ENCODE data around the gene CES3.

The CES3 gene

GRCh38 chr16:66935314-66936011, 25.6 kb upstream of the CES3 start, which contains the start of gene CES2:
Gene CES2, plus strand, starts transcription at chr16:66935516. Its CDS starts 120 bp downstream, at chr16:66935636.
- Histone ChIP-seq H3K27me3 (replicated peaks; ENCODE audit: insufficient read depth, low read length) (no peaks in the 10 kb centered on the region), H3F3A (ENCODE audit: insufficient read depth, low read length) (no peaks in the 10 kb centered on the region), H3K4me1 (ENCODE audit: low read length) (0 out of 2 replicates have a peak, but pooled peaks cover 4% of the 10 kb centered on the region), H2AFZ (ENCODE audit: low read length) (peak within 1 kb of the TSS; percentile 68), H3K4me2 (ENCODE audit: low read depth, low read length) (peak within 1 kb of the TSS; percentile 86), H3K9me2 (replicated peaks; ENCODE audit: insufficient read depth, low read length) (no peaks in the 10 kb centered on the region), H3K4me3 (ENCODE audit: low read length) (peak within 1 kb of the TSS; percentile 93), H3K9ac (ENCODE audit: low read length) (peak within 1 kb of the TSS; percentile 91), H3K79me2 (ENCODE audit: low read length) (peaks cover 41% of the 10 kb centered on the region), H3K27ac (ENCODE audit: low read length) (peak within 1 kb of the TSS; percentile 53; the same call in 1 of the 2 replicates), H3K36me3 (replicated peaks; ENCODE audit: insufficient read depth, low read length) (no peaks in the 10 kb centered on the region), H3K9me3 (replicated peaks; ENCODE audit: insufficient read depth, low read length) (no peaks in the 10 kb centered on the region), H4K20me1 (ENCODE audit: insufficient read depth, low read length) (no peaks in the 10 kb centered on the region)
- TF ChIP-seq EZH2 (optimal IDR thresholded peaks at IDR 0.05; ENCODE audit: low read depth, low read length) (no peak), EZH2phosphoT487 (IDR thresholded peaks at IDR 0.05; ENCODE audit: low read length) (no peak)
- TF ChIP-seq, protein P1, sequence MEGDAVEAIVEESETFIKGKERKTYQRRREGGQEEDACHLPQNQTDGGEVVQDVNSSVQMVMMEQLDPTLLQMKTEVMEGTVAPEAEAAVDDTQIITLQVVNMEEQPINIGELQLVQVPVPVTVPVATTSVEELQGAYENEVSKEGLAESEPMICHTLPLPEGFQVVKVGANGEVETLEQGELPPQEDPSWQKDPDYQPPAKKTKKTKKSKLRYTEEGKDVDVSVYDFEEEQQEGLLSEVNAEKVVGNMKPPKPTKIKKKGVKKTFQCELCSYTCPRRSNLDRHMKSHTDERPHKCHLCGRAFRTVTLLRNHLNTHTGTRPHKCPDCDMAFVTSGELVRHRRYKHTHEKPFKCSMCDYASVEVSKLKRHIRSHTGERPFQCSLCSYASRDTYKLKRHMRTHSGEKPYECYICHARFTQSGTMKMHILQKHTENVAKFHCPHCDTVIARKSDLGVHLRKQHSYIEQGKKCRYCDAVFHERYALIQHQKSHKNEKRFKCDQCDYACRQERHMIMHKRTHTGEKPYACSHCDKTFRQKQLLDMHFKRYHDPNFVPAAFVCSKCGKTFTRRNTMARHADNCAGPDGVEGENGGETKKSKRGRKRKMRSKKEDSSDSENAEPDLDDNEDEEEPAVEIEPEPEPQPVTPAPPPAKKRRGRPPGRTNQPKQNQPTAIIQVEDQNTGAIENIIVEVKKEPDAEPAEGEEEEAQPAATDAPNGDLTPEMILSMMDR (IDR thresholded peaks at IDR 0.05; ENCODE audit: low read length) = no peak
- DNase-seq = no peak

GRCh38 chr16:66936462-66936861, 24.6 kb upstream of the CES3 start:
- no peak overlapping the region for H3K9ac ChIP-seq (ENCODE audit: low read length)
- H3K9me2 ChIP-seq (replicated peaks; ENCODE audit: insufficient read depth, low read length) = no peaks in the 10 kb centered on the region
- no peaks in the 10 kb centered on the region for H3K27me3 ChIP-seq (replicated peaks; ENCODE audit: insufficient read depth, low read length)
- no peak overlapping the region for H2AFZ ChIP-seq (ENCODE audit: low read length)
- no peaks in the 10 kb centered on the region for H3K36me3 ChIP-seq (replicated peaks; ENCODE audit: insufficient read depth, low read length)
- H3K9me3 ChIP-seq (replicated peaks; ENCODE audit: insufficient read depth, low read length) = no peaks in the 10 kb centered on the region
- H3F3A ChIP-seq (ENCODE audit: insufficient read depth, low read length) = no peaks in the 10 kb centered on the region
- DNase-seq = no peak
- no peaks in the 10 kb centered on the region for H4K20me1 ChIP-seq (ENCODE audit: insufficient read depth, low read length)
- H3K4me1 ChIP-seq (ENCODE audit: low read length) = 0 out of 2 replicates have a peak, but pooled peaks cover 4% of the 10 kb centered on the region
- no peak overlapping the region for H3K27ac ChIP-seq (ENCODE audit: low read length)
- TF ChIP-seq EZH2 (optimal IDR thresholded peaks at IDR 0.05; ENCODE audit: low read depth, low read length) (no peak), EZH2phosphoT487 (IDR thresholded peaks at IDR 0.05; ENCODE audit: low read length) (no peak)
- TF ChIP-seq, protein P1 (IDR thresholded peaks at IDR 0.05; ENCODE audit: low read length) = no peak
- H3K79me2 ChIP-seq (ENCODE audit: low read length) = peaks cover 41% of the 10 kb centered on the region
- H3K4me2 ChIP-seq (ENCODE audit: low read depth, low read length) = no peak overlapping the region
- no peak overlapping the region for H3K4me3 ChIP-seq (ENCODE audit: low read length)

GRCh38 chr16:66936889-66937554, 24.0 kb upstream of the CES3 start:
- peaks cover 41% of the 10 kb centered on the region for H3K79me2 ChIP-seq (ENCODE audit: low read length)
- H3K4me3 ChIP-seq (ENCODE audit: low read length) = no peak overlapping the region
- no peak overlapping the region for H2AFZ ChIP-seq (ENCODE audit: low read length)
- H3K4me2 ChIP-seq (ENCODE audit: low read depth, low read length) = no peak overlapping the region
- no peaks in the 10 kb centered on the region for H4K20me1 ChIP-seq (ENCODE audit: insufficient read depth, low read length)
- H3K27ac ChIP-seq (ENCODE audit: low read length) = no peak overlapping the region
- H3F3A ChIP-seq (ENCODE audit: insufficient read depth, low read length) = no peaks in the 10 kb centered on the region
- H3K36me3 ChIP-seq (replicated peaks; ENCODE audit: insufficient read depth, low read length) = no peaks in the 10 kb centered on the region
- no peaks in the 10 kb centered on the region for H3K9me3 ChIP-seq (replicated peaks; ENCODE audit: insufficient read depth, low read length)
- no peaks in the 10 kb centered on the region for H3K9me2 ChIP-seq (replicated peaks; ENCODE audit: insufficient read depth, low read length)
- TF ChIP-seq, protein P1 (IDR thresholded peaks at IDR 0.05; ENCODE audit: low read length) = no peak
- no peak for TF ChIP-seq EZH2phosphoT487 (IDR thresholded peaks at IDR 0.05; ENCODE audit: low read length)
- TF ChIP-seq EZH2 (optimal IDR thresholded peaks at IDR 0.05; ENCODE audit: low read depth, low read length) = no peak
- no peaks in the 10 kb centered on the region for H3K27me3 ChIP-seq (replicated peaks; ENCODE audit: insufficient read depth, low read length)
- no peak for DNase-seq
- no peak overlapping the region for H3K9ac ChIP-seq (ENCODE audit: low read length)
- H3K4me1 ChIP-seq (ENCODE audit: low read length) = 0 out of 2 replicates have a peak, but pooled peaks cover 4% of the 10 kb centered on the region

Data from MM.1S (cell line).